Naive thymus-derived CD4-positive, alpha-beta T cell (primary cell): ENCODE measurements around the gene SNX25. TPM values are rescaled to one million over a fixed set of nuclear protein-coding genes. Genes with fewer than 3 reads are reported as not detected.

Experiments
- ATAC-seq: fragments of 150-1000 bp; cut with Tn5 transposase; 2 replicates; pipeline ENCODE4 v1.10.0; 2021; ENCODE audit warnings: mild to moderate bottlenecking, moderate library complexity
- CTCF ChIA-PET: fragments of 350-600 bp; sonication (Branson Sonifier 250); formaldehyde crosslinking; loops from one replicate; lab custom pipeline; 2021; ENCODE audit warnings: antibody characterized with exemption; lab: Charles Lee
- POLR2A ChIA-PET: fragments of 350-600 bp; sonication (Branson Sonifier 250); formaldehyde crosslinking; loops from one replicate; lab custom pipeline; 2021; ENCODE audit warnings: antibody characterized with exemption, inconsistent platforms; lab: Charles Lee
- DNase-seq, 9 donors: peaks; one replicate each; pipeline versions ENCODE4 v3.0.0 to v3.0.0-alpha.2; 2020 to 2022; ENCODE audit warnings: mixed read lengths in 1 of 9
- H3K27ac ChIP-seq: one replicate; pipeline ENCODE4 v1.7.0; 2013; ENCODE audit warnings: mild to moderate bottlenecking, low read depth, low read length, moderate library complexity
- H3K27me3 ChIP-seq, 2 donors: one replicate each; pipeline ENCODE4 v1.7.0; 2013; ENCODE audit warnings: low read length in 2 of 2, mild to moderate bottlenecking in 2 of 2, moderate library complexity in 2 of 2; ENCODE audit not compliant: control insufficient read depth in 2 of 2, insufficient read depth in 2 of 2
- H3K36me3 ChIP-seq, 3 experiments: 1 replicate in 2 of 3; 2 replicates in 1 of 3; pipeline ENCODE4 v1.7.0; 2013; ENCODE audit warnings: low read length in 3 of 3, mild to moderate bottlenecking in 3 of 3, moderate library complexity in 1 of 3; ENCODE audit not compliant: insufficient read depth in 3 of 3, control insufficient read depth in 2 of 3
- H3K4me1 ChIP-seq, 2 donors: one replicate each; pipeline ENCODE4 v1.7.0; 2013; ENCODE audit warnings: low read length in 2 of 2, mild to moderate bottlenecking in 2 of 2, moderate library complexity in 1 of 2; ENCODE audit not compliant: control insufficient read depth in 2 of 2, insufficient read depth in 2 of 2
- H3K4me3 ChIP-seq: 2 replicates; pipeline ENCODE4 v1.7.0; 2013; ENCODE audit warnings: mild to moderate bottlenecking, low read length
- H3K9me3 ChIP-seq, 3 experiments: 1 replicate in 2 of 3; 2 replicates in 1 of 3; pipeline ENCODE4 v1.7.0; 2013; ENCODE audit warnings: low read length in 3 of 3; ENCODE audit not compliant: control insufficient read depth in 2 of 3
- H3K27ac Mint-ChIP-seq, 9 donors: one replicate each; pipeline ENCODE4 v1.8.0; 2020 to 2022; ENCODE audit warnings: mixed read lengths in 9 of 9, mild to moderate bottlenecking in 8 of 9, moderate library complexity in 5 of 9, inconsistent platforms in 2 of 9
- H3K27me3 Mint-ChIP-seq, 5 donors: one replicate each; pipeline ENCODE4 v1.8.0; 2021 to 2022; ENCODE audit warnings: mixed read lengths in 5 of 5, mild to moderate bottlenecking in 1 of 5
- H3K36me3 Mint-ChIP-seq, 5 donors: one replicate each; pipeline ENCODE4 v1.8.0; 2020 to 2022; ENCODE audit warnings: mixed read lengths in 5 of 5, mild to moderate bottlenecking in 3 of 5, inconsistent platforms in 1 of 5
- H3K4me1 Mint-ChIP-seq, 7 donors: one replicate each; pipeline ENCODE4 v1.8.0; 2020 to 2022; ENCODE audit warnings: mixed read lengths in 7 of 7, mild to moderate bottlenecking in 3 of 7, inconsistent platforms in 1 of 7
- H3K4me3 Mint-ChIP-seq, 10 donors: one replicate each; pipeline ENCODE4 v1.8.0; 2020 to 2022; ENCODE audit warnings: mild to moderate bottlenecking in 10 of 10, mixed read lengths in 10 of 10, moderate library complexity in 6 of 10, inconsistent platforms in 2 of 10
- H3K9me3 Mint-ChIP-seq, 11 donors: one replicate each; pipeline ENCODE4 v1.8.0; 2020 to 2022; ENCODE audit warnings: mixed read lengths in 11 of 11, mild to moderate bottlenecking in 4 of 11, inconsistent platforms in 1 of 11, moderate library complexity in 1 of 11
- intact Hi-C, 2 donors: fragments of 100-400 bp; cut with micrococcal nuclease; formaldehyde crosslinking; loops; one replicate each; pipeline ENCODE4 v1.15.1; 2023
- polyA plus RNA-seq, 2 donors: library from polyadenylated mRNA; unstranded; fragments of 300-500 nt; fragmentation: Illumina TruSeq; gene quantifications; one replicate each; pipeline ENCODE4 v1.2.3, GENCODE V29; 2021
- total RNA-seq, 6 experiments: library from RNA in 5 of 6; stranded (reverse) in 5 of 6; gene quantifications; 1 replicate in 5 of 6; 2 replicates in 1 of 6; pipeline ENCODE4 v1.2.3 and lab custom pipeline; 2021 to 2026

Gene SNX25
- total and polyA plus RNA-seq, 7 experiments from 2014 or later, result 3.9 to 18.9 (median 9.8) TPM

DNA sequence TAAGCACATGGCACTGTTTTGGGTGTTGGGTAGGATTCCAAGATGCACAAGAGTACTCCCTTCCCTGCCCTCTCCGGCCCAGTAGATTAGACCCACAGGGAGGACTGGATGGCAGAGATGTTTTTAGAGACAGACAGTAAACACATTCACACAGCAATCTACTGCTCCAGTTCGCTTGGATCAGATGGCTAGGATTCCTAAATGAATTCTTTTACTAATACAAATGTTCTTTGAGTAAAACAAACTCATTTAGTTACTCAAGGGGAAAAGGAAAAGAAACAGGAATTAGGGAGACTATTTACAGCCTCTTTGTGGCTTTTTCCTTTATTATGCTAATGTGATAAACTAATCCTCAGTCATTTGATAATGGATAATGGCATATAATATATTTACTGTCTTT, 5.9 kb downstream of the SNX25 start:
- Histone ChIP-seq H3K4me3 (no peak overlapping the region), H3K27ac (no peak overlapping the region), H3K27me3 (no peaks in the 10 kb centered on the region), H3K4me1 (peaks cover 10 to 11% of the 10 kb centered on the region in 2 donors), H3K9me3 (no peaks in the 10 kb centered on the region), H3K36me3 (no peaks in the 10 kb centered on the region)
- ATAC-seq, result no peak
- Mint-ChIP-seq H3K36me3 (peaks cover 0 to 6% (median 0%) of the 10 kb centered on the region in 5 donors), H3K4me3 (no peak overlapping the region), H3K4me1 (peaks cover 12 to 60% (median 41%) of the 10 kb centered on the region in 7 donors), H3K9me3 (no peaks in the 10 kb centered on the region), H3K27ac (no peak overlapping the region), H3K27me3 (peaks cover 0 to 8% (median 0%) of the 10 kb centered on the region in 5 donors)
- intact Hi-C loops, result no loop called here
- POLR2A ChIA-PET, result no interaction called here
- DNase-seq, result no peak
- CTCF ChIA-PET, result no interaction called here

DNA sequence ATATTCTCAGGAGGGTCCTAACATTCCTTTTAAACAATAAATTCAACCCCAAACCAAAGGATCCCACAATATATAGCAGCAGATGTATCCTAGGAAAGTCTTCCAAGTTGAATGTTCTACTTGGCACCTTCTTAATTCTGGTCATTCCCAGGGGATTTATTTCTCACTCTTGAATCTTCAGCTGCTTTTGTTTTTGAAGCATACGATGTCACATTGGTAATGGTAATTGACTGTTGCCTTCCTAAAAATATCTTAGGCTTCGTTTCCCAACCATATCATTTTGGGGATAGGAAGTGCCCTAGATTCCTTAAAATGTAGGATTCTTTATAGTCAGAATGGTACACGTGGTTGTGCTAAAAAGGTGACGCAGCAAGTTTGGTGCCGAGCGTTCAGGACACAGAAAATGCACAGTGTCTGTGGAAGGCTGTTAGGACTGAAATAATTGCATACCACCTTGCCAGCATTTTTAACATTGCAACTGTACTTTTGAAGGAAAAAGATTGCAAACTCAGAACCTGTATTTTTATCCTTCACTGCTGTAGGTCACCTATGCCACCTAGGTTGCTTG, 8.1 kb downstream of the SNX25 start:
- Histone ChIP-seq H3K36me3 (no peaks in the 10 kb centered on the region), H3K4me1 (no peaks in the 10 kb centered on the region), H3K4me3 (no peak overlapping the region), H3K27me3 (no peaks in the 10 kb centered on the region), H3K9me3 (no peaks in the 10 kb centered on the region), H3K27ac (no peak overlapping the region)
- CTCF ChIA-PET, result no interaction called here
- no peak overlapping the region for H3K4me3 Mint-ChIP-seq
- intact Hi-C loops, result no loop called here
- no peaks in the 10 kb centered on the region for H3K9me3 Mint-ChIP-seq
- peaks cover 0 to 11% (median 7%) of the 10 kb centered on the region in 5 donors for H3K36me3 Mint-ChIP-seq
- H3K27ac Mint-ChIP-seq, result peak overlapping the region in 1 of 9 donors; percentile 29
- POLR2A ChIA-PET, result interaction anchor here (0.5 to 0.6 kb wide), 2 partner anchors 56 to 170 kb away, joined by 3 to 7 read pairs; no protein-coding TSS in a partner anchor
- ATAC-seq (no peak), DNase-seq (no peak)
- peaks cover 5 to 52% (median 29%) of the 10 kb centered on the region in 7 donors for H3K4me1 Mint-ChIP-seq
- no peaks in the 10 kb centered on the region for H3K27me3 Mint-ChIP-seq

DNA sequence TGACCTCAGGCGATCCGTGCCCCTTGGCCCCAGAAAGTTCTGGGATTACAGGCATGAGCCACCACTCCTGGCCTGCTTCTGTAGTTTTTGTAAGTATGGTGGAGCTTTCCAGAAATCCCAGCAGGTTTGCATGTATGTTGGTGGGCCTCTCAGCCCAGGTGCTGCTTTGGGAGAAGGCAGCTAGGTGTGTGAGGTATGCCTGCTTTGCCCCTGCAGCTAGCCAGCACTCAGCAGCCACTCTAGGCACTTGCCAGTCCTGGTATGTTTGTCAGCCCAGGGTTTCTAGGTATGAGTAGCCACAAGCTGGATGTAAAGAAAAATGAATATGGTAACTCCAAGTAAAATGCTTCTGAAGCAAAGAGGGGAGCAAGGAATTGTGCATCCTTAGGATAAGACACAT, 8.9 kb downstream of the SNX25 start:
- H3K27ac ChIP-seq, result no peak overlapping the region
- no peaks in the 10 kb centered on the region for H3K4me1 ChIP-seq
- ATAC-seq, result no peak
- DNase-seq, result no peak
- Mint-ChIP-seq H3K9me3 (peaks cover 0 to 1% (median 0%) of the 10 kb centered on the region in 11 donors), H3K4me3 (no peak overlapping the region), H3K4me1 (peaks cover 5 to 51% (median 22%) of the 10 kb centered on the region in 7 donors), H3K27ac (peak overlapping the region in 1 of 9 donors; percentile 54), H3K36me3 (peaks cover 0 to 11% (median 7%) of the 10 kb centered on the region in 5 donors), H3K27me3 (no peaks in the 10 kb centered on the region)
- no peaks in the 10 kb centered on the region for H3K9me3 ChIP-seq
- CTCF ChIA-PET, result no interaction called here
- intact Hi-C loops, result no loop called here
- H3K4me3 ChIP-seq, result no peak overlapping the region
- no peaks in the 10 kb centered on the region for H3K36me3 ChIP-seq
- POLR2A ChIA-PET, result interaction anchor here (0.6 kb wide), 1 partner anchor 81 kb away, joined by 3 read pairs; no protein-coding TSS in a partner anchor
- H3K27me3 ChIP-seq, result no peaks in the 10 kb centered on the region

DNA sequence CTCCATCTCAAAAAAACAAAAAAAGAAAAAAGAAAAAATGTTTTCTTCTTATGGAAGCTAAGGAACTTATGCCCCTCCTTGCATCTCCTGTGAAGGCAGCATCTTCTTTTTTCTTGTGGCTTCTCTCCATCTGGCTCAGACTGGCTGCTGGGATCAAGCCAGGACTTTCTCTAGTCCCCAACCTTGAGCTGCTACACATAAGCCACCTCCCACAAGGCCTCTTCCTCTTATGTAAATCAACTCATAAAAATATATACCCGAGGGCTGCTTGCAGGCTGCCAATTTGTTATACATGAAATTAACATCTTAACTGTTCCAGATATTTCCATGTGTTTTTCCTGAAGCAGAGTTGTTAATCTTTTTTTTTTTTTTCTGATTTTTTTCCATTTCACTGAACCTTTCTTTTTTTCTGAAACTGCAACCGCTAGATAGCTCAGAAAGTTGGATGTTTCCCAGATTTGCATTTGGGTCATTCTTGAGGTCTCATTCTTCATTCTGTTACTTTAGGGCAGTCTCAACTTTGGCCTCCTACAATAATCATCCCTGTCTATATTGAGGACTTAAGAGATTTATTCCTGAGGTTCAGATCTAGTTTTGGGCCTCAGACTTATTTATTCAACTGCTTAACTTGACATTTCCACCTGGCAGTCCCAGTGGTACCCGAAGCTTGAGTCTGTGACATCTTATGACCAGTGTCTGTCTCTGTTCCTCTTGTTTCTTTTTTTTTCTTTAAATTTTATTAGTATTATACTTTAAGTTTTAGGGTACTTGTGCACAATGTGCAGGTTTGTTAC, 10.3 kb downstream of the SNX25 start:
- H3K27ac Mint-ChIP-seq, result peak overlapping the region in 1 of 9 donors; percentile 2
- H3K4me1 ChIP-seq, result no peaks in the 10 kb centered on the region
- no peaks in the 10 kb centered on the region for H3K27me3 ChIP-seq
- peaks cover 0 to 11% (median 6%) of the 10 kb centered on the region in 5 donors for H3K36me3 Mint-ChIP-seq
- no peaks in the 10 kb centered on the region for H3K9me3 ChIP-seq
- no peak for ATAC-seq
- no peak overlapping the region for H3K4me3 Mint-ChIP-seq
- H3K27ac ChIP-seq, result no peak overlapping the region
- H3K36me3 ChIP-seq, result no peaks in the 10 kb centered on the region
- DNase-seq, result no peak
- peaks cover 0 to 1% (median 0%) of the 10 kb centered on the region in 11 donors for H3K9me3 Mint-ChIP-seq
- intact Hi-C loops, result no loop called here
- no peak overlapping the region for H3K4me3 ChIP-seq
- peaks cover 5 to 37% (median 20%) of the 10 kb centered on the region in 7 donors for H3K4me1 Mint-ChIP-seq
- ChIA-PET CTCF (no interaction called here), POLR2A (interaction anchor here (0.8 kb wide), 1 partner anchor 27 kb away, joined by 3 read pairs; no protein-coding TSS in a partner anchor)
- H3K27me3 Mint-ChIP-seq, result no peaks in the 10 kb centered on the region

DNA sequence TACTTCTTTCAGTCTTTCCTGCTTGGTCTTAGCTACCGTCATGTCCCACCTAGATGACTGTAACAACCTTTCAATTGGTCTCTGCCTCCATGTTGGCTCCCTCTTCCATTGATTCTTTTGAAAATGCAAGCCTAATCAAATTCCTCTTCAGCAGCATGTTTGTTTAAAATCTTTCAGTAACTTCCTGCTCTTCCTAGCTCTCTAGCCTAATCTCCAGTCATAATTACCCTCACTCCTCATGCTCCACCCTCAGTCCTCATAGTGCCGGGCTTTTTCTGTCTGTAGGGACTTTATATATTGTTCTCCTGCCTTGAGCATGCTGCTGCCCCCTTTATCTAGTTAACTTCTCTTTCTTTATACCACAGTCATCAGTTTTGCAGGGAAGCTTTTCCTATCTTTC, 12.1 kb downstream of the SNX25 start:
- Mint-ChIP-seq H3K36me3 (peaks cover 0 to 11% (median 6%) of the 10 kb centered on the region in 5 donors), H3K27ac (no peak overlapping the region), H3K4me3 (no peak overlapping the region), H3K27me3 (no peaks in the 10 kb centered on the region), H3K4me1 (peaks cover 9 to 33% (median 18%) of the 10 kb centered on the region in 7 donors), H3K9me3 (peaks cover 0 to 1% (median 0%) of the 10 kb centered on the region in 11 donors)
- no peak overlapping the region for H3K27ac ChIP-seq
- H3K4me1 ChIP-seq, result no peaks in the 10 kb centered on the region
- ATAC-seq, result no peak
- ChIA-PET POLR2A (interaction anchor here (0.6 kb wide), 1 partner anchor 38 kb away, joined by 3 read pairs; no protein-coding TSS in a partner anchor), CTCF (interaction anchor here (0.9 kb wide), 1 partner anchor 36 kb away, joined by 3 read pairs; no protein-coding TSS in a partner anchor)
- H3K27me3 ChIP-seq, result no peaks in the 10 kb centered on the region
- no peaks in the 10 kb centered on the region for H3K9me3 ChIP-seq
- H3K36me3 ChIP-seq, result no peaks in the 10 kb centered on the region
- no peak for DNase-seq
- intact Hi-C loops, result no loop called here
- no peak overlapping the region for H3K4me3 ChIP-seq

DNA sequence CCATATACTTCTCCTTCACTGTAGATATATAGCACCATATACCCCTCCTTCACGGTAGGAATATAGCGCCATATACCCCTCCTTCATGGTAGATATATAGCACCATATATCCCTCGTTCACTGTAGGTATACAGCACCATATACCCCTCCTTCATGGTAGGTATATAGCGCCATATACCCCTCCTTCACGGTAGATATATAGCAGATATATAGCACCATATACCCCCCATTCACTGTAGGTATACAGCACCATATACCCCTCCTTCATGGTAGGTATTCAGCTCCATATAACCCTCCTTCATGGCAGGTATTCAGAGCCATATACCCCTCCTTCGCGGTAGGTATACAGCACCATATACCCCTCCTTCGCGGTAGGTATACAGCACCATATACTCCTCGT, 12.5 kb downstream of the SNX25 start:
- no peak for DNase-seq
- ATAC-seq, result no peak
- ChIA-PET POLR2A (interaction anchor here (0.6 kb wide), 1 partner anchor 38 kb away, joined by 3 read pairs; no protein-coding TSS in a partner anchor), CTCF (no interaction called here)
- H3K27ac Mint-ChIP-seq, result no peak overlapping the region
- Histone ChIP-seq H3K36me3 (no peaks in the 10 kb centered on the region), H3K4me1 (no peaks in the 10 kb centered on the region), H3K4me3 (no peak overlapping the region), H3K9me3 (no peaks in the 10 kb centered on the region), H3K27me3 (no peaks in the 10 kb centered on the region), H3K27ac (no peak overlapping the region)
- peaks cover 0 to 11% (median 6%) of the 10 kb centered on the region in 5 donors for H3K36me3 Mint-ChIP-seq
- H3K4me1 Mint-ChIP-seq, result peaks cover 9 to 29% (median 15%) of the 10 kb centered on the region in 7 donors
- intact Hi-C loops, result no loop called here
- no peak overlapping the region for H3K4me3 Mint-ChIP-seq
- H3K9me3 Mint-ChIP-seq, result peaks cover 0 to 1% (median 0%) of the 10 kb centered on the region in 11 donors
- H3K27me3 Mint-ChIP-seq, result no peaks in the 10 kb centered on the region
